CD4-positive, alpha-beta memory T cell (primary cell): ENCODE results near the gene PITX1. TPM values are rescaled to one million over a fixed set of nuclear protein-coding genes. Genes with fewer than 3 reads are reported as not detected.

Source experiments
- CTCF ChIA-PET: fragments of 350-600 bp; sonication (Branson Sonifier 250); formaldehyde crosslinking; loops from one replicate; lab custom pipeline; 2021; ENCODE audit warnings: inconsistent platforms; ENCODE audit not compliant: partially characterized antibody; lab: Charles Lee
- POLR2A ChIA-PET: fragments of 350-600 bp; sonication (Branson Sonifier 250); formaldehyde crosslinking; loops from one replicate; lab custom pipeline; 2021; ENCODE audit not compliant: partially characterized antibody; lab: Charles Lee
- DNase-seq, 5 donors: peaks; one replicate each; pipeline versions ENCODE4 v3.0.0 to v3.0.0-alpha.2; 2020 to 2022; ENCODE audit warnings: mixed read lengths in 1 of 5
- H3K27ac ChIP-seq: one replicate; pipeline ENCODE4 v1.7.0; 2013; ENCODE audit warnings: low read depth, low read length
- H3K27me3 ChIP-seq: 2 replicates; pipeline ENCODE4 v1.7.0; 2013; ENCODE audit warnings: mild to moderate bottlenecking, low read length, moderate library complexity; ENCODE audit not compliant: insufficient read depth
- H3K36me3 ChIP-seq: 2 replicates; pipeline ENCODE4 v1.7.0; 2013; ENCODE audit warnings: mild to moderate bottlenecking, low read length, moderate library complexity; ENCODE audit not compliant: insufficient read depth
- H3K4me1 ChIP-seq: 2 replicates; pipeline ENCODE4 v1.7.0; 2013; ENCODE audit warnings: mild to moderate bottlenecking, low read length, moderate library complexity; ENCODE audit not compliant: insufficient read depth
- H3K4me3 ChIP-seq, 2 donors: one replicate each; pipeline ENCODE4 v1.7.0; 2013; ENCODE audit warnings: low read length in 2 of 2, mild to moderate bottlenecking in 1 of 2
- H3K9me3 ChIP-seq, 2 donors: one replicate each; pipeline ENCODE4 v1.7.0; 2013; ENCODE audit warnings: low read length in 2 of 2, control low read depth in 1 of 2; ENCODE audit not compliant: control insufficient read depth in 1 of 2
- H3K27ac Mint-ChIP-seq, 7 donors: one replicate each; pipeline ENCODE4 v1.8.0; 2020 to 2021; ENCODE audit warnings: mixed read lengths in 7 of 7, mild to moderate bottlenecking in 6 of 7, inconsistent platforms in 3 of 7, moderate library complexity in 3 of 7
- H3K27me3 Mint-ChIP-seq, 2 donors: one replicate each; pipeline ENCODE4 v1.8.0; 2020 to 2021; ENCODE audit warnings: mixed read lengths in 2 of 2
- H3K36me3 Mint-ChIP-seq, 2 donors: one replicate each; pipeline ENCODE4 v1.8.0; 2020 to 2021; ENCODE audit warnings: mixed read lengths in 2 of 2, inconsistent platforms in 1 of 2, mild to moderate bottlenecking in 1 of 2
- H3K4me1 Mint-ChIP-seq, 4 donors: one replicate each; pipeline ENCODE4 v1.8.0; 2020 to 2021; ENCODE audit warnings: mixed read lengths in 4 of 4, mild to moderate bottlenecking in 1 of 4
- H3K4me3 Mint-ChIP-seq, 8 donors: one replicate each; pipeline ENCODE4 v1.8.0; 2020 to 2021; ENCODE audit warnings: mixed read lengths in 8 of 8, mild to moderate bottlenecking in 7 of 8, moderate library complexity in 6 of 8, inconsistent platforms in 3 of 8
- H3K9me3 Mint-ChIP-seq, 8 donors: one replicate each; pipeline ENCODE4 v1.8.0; 2020 to 2021; ENCODE audit warnings: mixed read lengths in 8 of 8, mild to moderate bottlenecking in 5 of 8, inconsistent platforms in 3 of 8, moderate library complexity in 1 of 8
- intact Hi-C: fragments of 100-400 bp; cut with micrococcal nuclease; formaldehyde crosslinking; loops from one replicate; pipeline ENCODE4 v1.15.1; 2023
- polyA plus RNA-seq, 2 donors: library from polyadenylated mRNA; unstranded; fragments of 300-500 nt; fragmentation: Illumina TruSeq; gene quantifications; one replicate each; pipeline ENCODE4 v1.2.3, GENCODE V29; 2021
- total RNA-seq, 2 experiments: library from RNA; stranded (reverse); gene quantifications; one replicate each; pipeline ENCODE4 v1.2.3, GENCODE V29; 2021

Gene PITX1
- total and polyA plus RNA-seq, 4 experiments from 2014 or later, result not detected

GRCh38 chr5:135053989-135054388 lies 20.0 kb upstream of the PITX1 start:
- H3K4me1 Mint-ChIP-seq, result peaks cover 0 to 5% (median 2%) of the 10 kb centered on the region in 4 donors
- H3K27me3 Mint-ChIP-seq, result peaks cover 36 to 41% of the 10 kb centered on the region in 2 donors
- Histone ChIP-seq H3K4me3 (no peak overlapping the region), H3K27ac (no peak overlapping the region), H3K4me1 (no peaks in the 10 kb centered on the region), H3K36me3 (no peaks in the 10 kb centered on the region), H3K9me3 (no peaks in the 10 kb centered on the region), H3K27me3 (peaks cover 3% of the 10 kb centered on the region)
- DNase-seq, result no peak
- CTCF ChIA-PET, result no interaction called here
- no peak overlapping the region for H3K4me3 Mint-ChIP-seq
- H3K36me3 Mint-ChIP-seq, result no peaks in the 10 kb centered on the region
- H3K27ac Mint-ChIP-seq, result no peak overlapping the region
- no peaks in the 10 kb centered on the region for H3K9me3 Mint-ChIP-seq
- intact Hi-C loops, result no loop called here
- POLR2A ChIA-PET, result no interaction called here

GRCh38 chr5:135053278-135053677 lies 19.2 kb upstream of the PITX1 start:
- no peaks in the 10 kb centered on the region for H3K36me3 ChIP-seq
- Mint-ChIP-seq H3K27ac (no peak overlapping the region), H3K4me1 (peaks cover 0 to 5% (median 2%) of the 10 kb centered on the region in 4 donors), H3K36me3 (no peaks in the 10 kb centered on the region), H3K4me3 (no peak overlapping the region), H3K27me3 (peaks cover 36 to 41% of the 10 kb centered on the region in 2 donors), H3K9me3 (no peaks in the 10 kb centered on the region)
- intact Hi-C loops, result no loop called here
- no peak for DNase-seq
- CTCF ChIA-PET, result no interaction called here
- POLR2A ChIA-PET, result interaction anchor here (0.6 kb wide), 1 partner anchor 278 kb away, joined by 3 read pairs; no protein-coding TSS in a partner anchor
- H3K27ac ChIP-seq, result no peak overlapping the region
- H3K9me3 ChIP-seq, result no peaks in the 10 kb centered on the region
- H3K4me1 ChIP-seq, result no peaks in the 10 kb centered on the region
- H3K27me3 ChIP-seq, result peaks cover 3% of the 10 kb centered on the region
- H3K4me3 ChIP-seq, result no peak overlapping the region

DNA sequence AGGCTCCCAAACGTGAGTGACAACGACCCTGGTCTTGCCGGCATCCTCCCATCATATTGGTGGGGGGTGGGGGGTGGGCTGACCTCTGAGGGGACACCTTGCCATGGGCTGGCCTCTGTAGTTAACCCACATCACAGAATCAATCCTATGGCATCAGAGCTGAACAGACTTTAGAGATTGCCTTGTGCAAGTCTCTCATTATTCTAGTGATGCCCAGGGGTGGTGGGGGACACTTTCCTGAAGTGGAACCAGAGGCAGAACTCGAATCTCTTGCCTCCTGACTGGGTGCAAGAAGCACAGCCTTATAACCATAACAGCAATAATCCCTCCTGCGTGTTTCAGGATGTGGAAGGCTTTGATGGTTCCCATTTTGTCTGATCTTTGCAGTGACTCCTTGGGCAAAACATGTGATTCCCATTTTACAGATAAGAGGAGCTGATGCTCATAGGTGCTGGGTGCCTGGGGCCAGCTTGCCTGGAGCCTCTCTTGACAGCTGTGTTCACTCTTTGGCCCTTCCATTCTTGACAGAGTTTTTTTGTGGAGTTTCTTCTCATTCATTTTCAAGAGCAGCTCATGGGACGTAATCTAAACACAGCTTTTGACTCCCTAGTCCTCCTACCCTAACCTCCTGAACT lies 18.6 kb upstream of the PITX1 start:
- Mint-ChIP-seq H3K36me3 (no peaks in the 10 kb centered on the region), H3K4me3 (no peak overlapping the region), H3K9me3 (no peaks in the 10 kb centered on the region), H3K27ac (no peak overlapping the region), H3K27me3 (peaks cover 36 to 45% of the 10 kb centered on the region in 2 donors), H3K4me1 (peaks cover 0 to 5% (median 2%) of the 10 kb centered on the region in 4 donors)
- H3K4me1 ChIP-seq, result no peaks in the 10 kb centered on the region
- CTCF ChIA-PET, result no interaction called here
- POLR2A ChIA-PET, result interaction anchor here (0.6 kb wide), 1 partner anchor 279 kb away, joined by 3 read pairs; no protein-coding TSS in a partner anchor
- H3K27ac ChIP-seq, result no peak overlapping the region
- intact Hi-C loops, result no loop called here
- no peak overlapping the region for H3K4me3 ChIP-seq
- no peaks in the 10 kb centered on the region for H3K36me3 ChIP-seq
- no peaks in the 10 kb centered on the region for H3K9me3 ChIP-seq
- peaks cover 3% of the 10 kb centered on the region for H3K27me3 ChIP-seq
- no peak for DNase-seq

GRCh38 chr5:135051872-135052271 lies 17.8 kb upstream of the PITX1 start:
- no peak overlapping the region for H3K27ac ChIP-seq
- Mint-ChIP-seq H3K27ac (no peak overlapping the region), H3K4me1 (peaks cover 0 to 5% (median 2%) of the 10 kb centered on the region in 4 donors), H3K27me3 (peaks cover 36 to 50% of the 10 kb centered on the region in 2 donors), H3K36me3 (no peaks in the 10 kb centered on the region), H3K9me3 (no peaks in the 10 kb centered on the region), H3K4me3 (no peak overlapping the region)
- ChIA-PET CTCF (no interaction called here), POLR2A (no interaction called here)
- H3K9me3 ChIP-seq, result no peaks in the 10 kb centered on the region
- no peak for DNase-seq
- no peak overlapping the region for H3K4me3 ChIP-seq
- H3K27me3 ChIP-seq, result peaks cover 3% of the 10 kb centered on the region
- no peaks in the 10 kb centered on the region for H3K36me3 ChIP-seq
- intact Hi-C loops, result no loop called here
- H3K4me1 ChIP-seq, result no peaks in the 10 kb centered on the region

DNA sequence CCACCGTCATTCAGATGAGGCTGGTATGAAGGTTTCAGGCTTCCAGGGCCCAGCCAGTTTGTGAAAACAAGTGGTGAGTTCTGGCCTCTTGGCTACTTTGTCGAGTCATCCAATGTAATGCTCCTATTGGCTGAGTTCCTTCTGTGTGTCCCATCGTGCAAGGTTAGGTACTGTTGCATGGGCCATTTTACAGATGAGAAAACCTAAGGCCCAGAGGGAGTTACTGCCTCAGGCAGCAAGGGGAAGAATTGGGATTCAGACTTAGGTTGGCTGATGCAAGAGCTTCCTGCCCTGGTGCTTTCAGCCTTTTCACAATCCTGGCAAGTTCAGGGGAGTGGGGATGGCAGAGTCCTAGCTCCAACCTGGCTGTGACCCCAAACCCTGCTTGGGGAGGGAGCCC lies 17.4 kb upstream of the PITX1 start:
- no peak overlapping the region for H3K4me3 ChIP-seq
- intact Hi-C loops, result no loop called here
- H3K4me1 ChIP-seq, result no peaks in the 10 kb centered on the region
- no peak overlapping the region for H3K4me3 Mint-ChIP-seq
- POLR2A ChIA-PET, result no interaction called here
- H3K27me3 Mint-ChIP-seq, result peaks cover 37 to 45% of the 10 kb centered on the region in 2 donors
- H3K27ac ChIP-seq, result no peak overlapping the region
- no peak for DNase-seq
- no peaks in the 10 kb centered on the region for H3K9me3 Mint-ChIP-seq
- no peak overlapping the region for H3K27ac Mint-ChIP-seq
- H3K9me3 ChIP-seq, result no peaks in the 10 kb centered on the region
- H3K27me3 ChIP-seq, result peaks cover 3% of the 10 kb centered on the region
- CTCF ChIA-PET, result no interaction called here
- no peaks in the 10 kb centered on the region for H3K36me3 Mint-ChIP-seq
- peaks cover 0 to 5% (median 2%) of the 10 kb centered on the region in 4 donors for H3K4me1 Mint-ChIP-seq
- H3K36me3 ChIP-seq, result no peaks in the 10 kb centered on the region

- CTCF ChIA-PET, result no interaction called here
- POLR2A ChIA-PET, result no interaction called here
Observed at GRCh38 chr5:135050244-135050767, 16.3 kb upstream of the PITX1 start.

DNA sequence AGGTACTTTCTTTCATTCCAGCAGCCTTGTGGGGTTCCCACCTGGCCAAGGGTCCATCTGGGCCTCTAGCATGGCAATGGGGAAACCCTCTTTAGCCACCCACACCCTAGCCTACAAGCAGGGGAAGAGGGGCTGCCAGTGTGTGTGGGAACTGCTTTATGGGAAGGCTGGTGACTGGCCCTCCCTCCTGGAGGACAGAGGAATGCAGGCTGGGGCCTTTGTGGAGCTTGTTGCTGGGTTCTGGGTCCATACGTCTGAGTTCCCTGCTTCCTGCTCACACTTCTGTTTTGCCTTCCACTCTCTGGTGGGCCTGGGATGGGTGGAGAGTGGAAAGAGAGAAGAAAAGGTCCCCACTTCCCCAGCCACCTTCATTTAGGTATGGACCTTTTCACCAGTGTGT lies 14.9 kb upstream of the PITX1 start:
- Mint-ChIP-seq H3K27me3 (peaks cover 36 to 45% of the 10 kb centered on the region in 2 donors), H3K36me3 (no peaks in the 10 kb centered on the region), H3K27ac (no peak overlapping the region), H3K4me1 (peaks cover 0 to 5% (median 2%) of the 10 kb centered on the region in 4 donors), H3K4me3 (no peak overlapping the region), H3K9me3 (no peaks in the 10 kb centered on the region)
- Histone ChIP-seq H3K4me3 (no peak overlapping the region), H3K27me3 (peaks cover 3% of the 10 kb centered on the region), H3K9me3 (no peaks in the 10 kb centered on the region), H3K4me1 (no peaks in the 10 kb centered on the region), H3K27ac (no peak overlapping the region), H3K36me3 (no peaks in the 10 kb centered on the region)
- ChIA-PET CTCF (no interaction called here), POLR2A (no interaction called here)
- DNase-seq, result no peak
- intact Hi-C loops, result no loop called here

More at GRCh38 chr5:135050244-135050767, 16.3 kb upstream of the PITX1 start:
- Mint-ChIP-seq H3K36me3 (no peaks in the 10 kb centered on the region), H3K27ac (no peak overlapping the region), H3K9me3 (no peaks in the 10 kb centered on the region), H3K4me3 (no peak overlapping the region), H3K27me3 (peaks cover 39 to 45% of the 10 kb centered on the region in 2 donors), H3K4me1 (peaks cover 0 to 5% (median 2%) of the 10 kb centered on the region in 4 donors)
- no peak overlapping the region for H3K4me3 ChIP-seq
- no peaks in the 10 kb centered on the region for H3K36me3 ChIP-seq
- H3K27me3 ChIP-seq, result peaks cover 3% of the 10 kb centered on the region
- intact Hi-C loops, result no loop called here
- H3K4me1 ChIP-seq, result no peaks in the 10 kb centered on the region
- no peak overlapping the region for H3K27ac ChIP-seq
- no peaks in the 10 kb centered on the region for H3K9me3 ChIP-seq
- no peak for DNase-seq
